Naive thymus-derived CD8-positive, alpha-beta T cell (primary cell): ENCODE results near the gene PHLDB3. TPM values are rescaled to one million over a fixed set of nuclear protein-coding genes. Genes with fewer than 3 reads are reported as not detected.

Experiments used
- ATAC-seq, 2 donors: fragments of 150-1000 bp; cut with Tn5 transposase in 1 of 2; sonication (Bioruptor Pico), chemical (Tn5 transposase) in 1 of 2; 1 replicate in 1 of 2; 2 replicates in 1 of 2; pipeline ENCODE4 v1.10.0; 2021; ENCODE audit warnings: mild to moderate bottlenecking in 2 of 2, moderate library complexity in 2 of 2
- POLR2A ChIA-PET: fragments of 350-600 bp; sonication (Branson Sonifier 250); formaldehyde crosslinking; loops from one replicate; lab custom pipeline; 2021; ENCODE audit warnings: antibody characterized with exemption; lab: Charles Lee
- DNase-seq, 10 donors: peaks; one replicate each; pipeline versions ENCODE4 v3.0.0 to v3.0.0-alpha.2; 2020 to 2022
- H3K27ac Mint-ChIP-seq, 10 donors: one replicate each; pipeline ENCODE4 v1.8.0; 2020 to 2022; ENCODE audit warnings: mild to moderate bottlenecking in 10 of 10, mixed read lengths in 10 of 10, moderate library complexity in 4 of 10, inconsistent platforms in 1 of 10
- H3K27me3 Mint-ChIP-seq, 5 donors: one replicate each; pipeline ENCODE4 v1.8.0; 2021 to 2022; ENCODE audit warnings: mixed read lengths in 5 of 5
- H3K36me3 Mint-ChIP-seq, 3 donors: one replicate each; pipeline ENCODE4 v1.8.0; 2020 to 2022; ENCODE audit warnings: mixed read lengths in 3 of 3, mild to moderate bottlenecking in 2 of 3, inconsistent platforms in 1 of 3
- H3K4me1 Mint-ChIP-seq, 4 donors: one replicate each; pipeline ENCODE4 v1.8.0; 2021 to 2022; ENCODE audit warnings: mixed read lengths in 4 of 4
- H3K4me3 Mint-ChIP-seq, 10 donors: one replicate each; pipeline ENCODE4 v1.8.0; 2020 to 2022; ENCODE audit warnings: mild to moderate bottlenecking in 10 of 10, mixed read lengths in 10 of 10, moderate library complexity in 6 of 10, inconsistent platforms in 1 of 10
- H3K9me3 Mint-ChIP-seq, 9 donors: one replicate each; pipeline ENCODE4 v1.8.0; 2020 to 2022; ENCODE audit warnings: mixed read lengths in 9 of 9, mild to moderate bottlenecking in 3 of 9, inconsistent platforms in 1 of 9, moderate library complexity in 1 of 9
- polyA plus RNA-seq, 3 donors: library from polyadenylated mRNA; unstranded; fragments of 300-500 nt; fragmentation: Illumina TruSeq; gene quantifications; one replicate each; pipeline ENCODE4 v1.2.3, GENCODE V29; 2021
- total RNA-seq, 8 experiments: library from RNA in 2 of 8; stranded (reverse) in 2 of 8; gene quantifications; one replicate each; pipeline ENCODE4 v1.2.3 and lab custom pipeline; 2021 to 2026

The PHLDB3 gene
- total and polyA plus RNA-seq, 5 experiments from 2014 or later = 3.5 to 48.6 (median 7.2) TPM

DNA sequence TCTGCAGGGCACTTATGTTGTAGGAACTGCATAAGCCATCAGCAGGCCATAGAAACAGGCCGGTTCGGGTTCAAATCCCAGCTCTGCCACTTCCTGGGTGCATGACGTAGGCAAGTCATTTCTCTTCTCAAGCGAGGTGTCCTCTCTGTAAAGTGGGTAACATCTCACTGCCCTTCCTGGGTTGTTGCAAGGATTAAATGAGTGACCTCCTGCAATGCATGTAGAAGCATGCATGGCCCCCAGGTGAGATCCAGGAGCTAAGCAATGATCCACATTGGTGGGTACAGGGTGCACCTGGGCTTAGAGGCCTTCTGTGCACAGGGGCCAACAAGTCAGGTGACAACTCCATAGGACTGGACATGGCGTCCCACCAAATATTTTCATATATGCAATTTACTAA lies 13.8 kb downstream of the PHLDB3 start:
- Mint-ChIP-seq H3K4me3 (no peak overlapping the region), H3K9me3 (no peaks in the 10 kb centered on the region), H3K27me3 (no peaks in the 10 kb centered on the region), H3K36me3 (peaks cover 0 to 26% (median 5%) of the 10 kb centered on the region in 3 donors), H3K4me1 (peaks cover 6 to 18% (median 8%) of the 10 kb centered on the region in 4 donors), H3K27ac (peak overlapping the region in 5 of 10 donors; percentile 2 to 58 (median 28))
- no peak for ATAC-seq
- DNase-seq = no peak
- POLR2A ChIA-PET = interaction anchor here (0.6 kb wide), 1 partner anchor 40 kb away, joined by 7 read pairs; no protein-coding TSS in a partner anchor

DNA sequence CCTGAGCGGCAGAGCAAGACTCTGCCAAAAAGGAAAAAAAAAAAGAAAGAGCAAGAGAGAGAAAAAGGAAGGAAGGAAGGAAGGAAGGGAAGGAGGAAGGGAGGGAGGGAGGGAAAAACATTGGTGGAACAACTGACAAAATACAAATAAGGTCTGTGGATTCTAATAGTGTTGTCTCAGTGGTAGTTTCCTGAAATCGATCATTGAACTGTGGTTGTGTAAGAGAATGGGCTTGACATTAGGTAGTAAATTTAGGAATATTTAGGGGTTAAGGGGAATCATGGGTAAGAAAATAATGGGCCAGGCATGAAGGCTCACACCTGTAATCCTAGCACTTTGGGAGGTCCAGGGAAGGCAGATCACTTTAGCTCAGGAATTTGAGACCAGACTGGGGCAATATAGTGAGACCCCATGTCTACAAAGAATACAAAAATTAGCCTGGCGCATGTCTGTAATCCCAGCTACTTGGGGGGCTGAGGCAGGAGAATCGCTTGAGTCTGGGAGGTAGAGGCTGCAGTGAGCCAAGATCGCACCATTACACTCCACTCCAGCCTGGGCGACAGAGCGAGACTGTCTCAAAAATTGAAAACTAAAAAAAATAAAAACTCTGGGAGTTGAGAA lies 14.5 kb downstream of the PHLDB3 start:
- DNase-seq = no peak
- peaks cover 6 to 18% (median 8%) of the 10 kb centered on the region in 4 donors for H3K4me1 Mint-ChIP-seq
- H3K4me3 Mint-ChIP-seq = no peak overlapping the region
- H3K27me3 Mint-ChIP-seq = no peaks in the 10 kb centered on the region
- H3K27ac Mint-ChIP-seq = peak overlapping the region in 8 of 10 donors; percentile 1 to 67 (median 24)
- H3K9me3 Mint-ChIP-seq = no peaks in the 10 kb centered on the region
- POLR2A ChIA-PET = interaction anchor here (0.7 kb wide), 1 partner anchor 30 kb away, joined by 4 read pairs; no protein-coding TSS in a partner anchor
- peaks cover 0 to 20% (median 3%) of the 10 kb centered on the region in 3 donors for H3K36me3 Mint-ChIP-seq
- no peak for ATAC-seq

DNA sequence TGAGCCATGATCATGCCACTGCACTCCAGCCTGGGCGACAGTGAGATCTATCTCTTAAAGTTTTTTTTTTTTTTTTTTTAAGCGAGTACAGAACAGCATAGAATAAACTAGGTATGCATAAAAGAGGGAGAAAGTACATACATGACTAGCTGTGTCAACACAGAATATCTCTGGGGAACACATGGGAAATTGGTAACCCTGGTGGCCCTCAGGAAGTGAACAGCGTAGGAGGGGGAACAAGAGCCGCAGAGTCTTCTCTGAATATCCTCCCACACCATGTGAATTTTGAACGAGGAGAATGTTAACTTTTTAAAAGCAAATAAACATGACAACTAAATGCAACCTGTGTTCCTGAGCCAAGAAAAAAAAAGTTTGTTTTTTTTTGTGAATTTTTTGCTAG lies 15.2 kb downstream of the PHLDB3 start:
- Mint-ChIP-seq H3K36me3 (peaks cover 0 to 18% (median 3%) of the 10 kb centered on the region in 3 donors), H3K4me1 (peaks cover 3 to 18% (median 8%) of the 10 kb centered on the region in 4 donors), H3K27ac (peak overlapping the region in 6 of 10 donors; percentile 20 to 90 (median 79)), H3K9me3 (no peaks in the 10 kb centered on the region), H3K27me3 (no peaks in the 10 kb centered on the region), H3K4me3 (peak overlapping the region in 1 of 10 donors; percentile 22)
- ATAC-seq (peak; percentile 25 to 38), DNase-seq (no peak)
- POLR2A ChIA-PET = interaction anchor here (0.7 kb wide), 1 partner anchor 30 kb away, joined by 4 read pairs; no protein-coding TSS in a partner anchor

DNA sequence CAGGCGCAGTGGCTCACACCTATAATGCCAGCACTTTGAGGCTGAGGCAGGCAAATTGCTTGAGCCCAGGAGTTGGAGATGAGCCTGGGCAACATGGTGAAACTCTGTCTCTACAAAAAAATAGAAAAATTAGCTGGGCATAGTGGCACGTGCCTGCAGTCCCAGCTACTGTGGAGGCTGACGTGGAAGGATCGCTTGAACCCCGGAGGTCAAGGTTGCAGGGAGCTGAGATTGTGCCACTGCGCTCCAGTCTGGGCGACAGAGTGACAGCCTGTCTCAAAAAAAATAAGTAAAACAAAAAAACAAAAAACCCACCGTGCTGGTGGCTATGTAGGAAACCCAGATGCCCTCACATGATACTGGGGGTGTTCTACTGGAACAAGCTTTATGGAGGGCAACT lies 16.4 kb downstream of the PHLDB3 start:
- POLR2A ChIA-PET = no interaction called here
- Mint-ChIP-seq H3K27ac (peak overlapping the region in 1 of 10 donors; percentile 65), H3K4me3 (no peak overlapping the region), H3K36me3 (peaks cover 0 to 15% (median 3%) of the 10 kb centered on the region in 3 donors), H3K27me3 (no peaks in the 10 kb centered on the region), H3K9me3 (no peaks in the 10 kb centered on the region), H3K4me1 (peaks cover 3 to 18% (median 8%) of the 10 kb centered on the region in 4 donors)
- ATAC-seq = no peak
- no peak for DNase-seq

DNA sequence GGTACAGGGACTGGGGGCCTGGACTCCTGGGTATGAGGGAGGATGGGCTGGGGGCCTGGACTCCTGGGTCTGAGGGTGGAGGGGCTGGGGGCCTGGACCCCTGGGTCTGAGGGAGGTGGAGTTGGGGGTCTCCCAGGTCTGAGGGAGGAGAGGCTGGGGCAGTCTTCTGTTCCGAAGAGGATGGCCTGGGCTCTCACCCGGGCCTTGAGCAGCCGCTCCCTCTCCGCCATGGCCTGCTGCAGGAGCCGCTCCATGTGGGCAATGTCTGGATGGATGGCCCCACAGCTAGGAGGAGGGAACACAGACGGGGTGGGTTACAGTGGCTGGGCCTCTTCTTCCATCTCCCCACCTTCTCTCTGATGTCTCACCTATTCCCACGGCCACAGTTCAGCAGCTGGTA lies 18.1 kb downstream of the PHLDB3 start:
- Mint-ChIP-seq H3K36me3 (peaks cover 0 to 20% (median 3%) of the 10 kb centered on the region in 3 donors), H3K9me3 (no peaks in the 10 kb centered on the region), H3K4me1 (peaks cover 3 to 18% (median 8%) of the 10 kb centered on the region in 4 donors), H3K27ac (no peak overlapping the region), H3K27me3 (no peaks in the 10 kb centered on the region), H3K4me3 (no peak overlapping the region)
- DNase-seq = no peak
- no peak for ATAC-seq
- POLR2A ChIA-PET = no interaction called here

DNA sequence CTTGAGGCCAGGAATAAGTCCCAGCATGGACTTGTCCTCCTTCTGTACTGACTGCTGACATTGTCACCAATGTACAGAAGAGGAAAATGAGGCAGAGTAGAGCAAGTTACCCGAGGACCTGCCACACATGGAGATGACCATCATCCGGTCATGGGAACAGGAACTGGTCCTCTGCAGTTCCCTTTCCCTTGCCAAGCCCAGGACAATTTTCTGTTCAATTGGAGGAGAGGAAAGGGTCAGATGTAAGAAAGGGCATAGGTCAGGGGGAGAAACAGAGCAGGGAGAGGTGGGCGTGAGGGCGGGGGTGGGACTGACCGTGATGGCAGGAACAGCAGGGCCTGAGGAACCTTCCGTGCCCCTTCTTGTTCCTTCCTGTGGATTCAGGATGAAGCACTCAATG lies 18.6 kb downstream of the PHLDB3 start:
- H3K9me3 Mint-ChIP-seq = no peaks in the 10 kb centered on the region
- no peaks in the 10 kb centered on the region for H3K27me3 Mint-ChIP-seq
- H3K4me3 Mint-ChIP-seq = no peak overlapping the region
- H3K27ac Mint-ChIP-seq = peak overlapping the region in 4 of 10 donors; percentile 15 to 72 (median 29)
- peaks cover 0 to 23% (median 4%) of the 10 kb centered on the region in 3 donors for H3K36me3 Mint-ChIP-seq
- POLR2A ChIA-PET = no interaction called here
- ATAC-seq = no peak
- peaks cover 3 to 18% (median 8%) of the 10 kb centered on the region in 4 donors for H3K4me1 Mint-ChIP-seq
- no peak for DNase-seq

DNA sequence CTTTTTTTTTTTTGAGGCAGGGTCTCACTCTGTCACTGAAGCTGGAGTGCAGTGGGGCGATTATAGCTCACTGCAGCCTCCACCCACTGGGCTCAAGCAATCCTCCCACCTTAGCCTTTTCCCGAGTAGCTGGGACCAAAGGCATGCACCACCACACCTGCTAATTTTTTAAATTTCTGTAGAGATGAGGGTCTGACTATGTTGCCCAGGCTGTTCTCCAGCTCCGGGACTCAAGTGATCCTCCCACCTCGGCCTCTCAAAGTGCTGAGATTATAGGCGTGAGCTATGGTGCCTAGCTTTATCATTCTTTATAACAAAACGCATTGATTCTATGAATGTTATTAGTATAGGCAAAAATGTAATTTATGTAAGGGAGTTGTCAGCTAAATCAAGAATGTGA lies 21.3 kb downstream of the PHLDB3 start:
- H3K4me1 Mint-ChIP-seq = peaks cover 0 to 8% (median under 1%) of the 10 kb centered on the region in 4 donors
- ATAC-seq = no peak
- no peak overlapping the region for H3K4me3 Mint-ChIP-seq
- no peaks in the 10 kb centered on the region for H3K27me3 Mint-ChIP-seq
- POLR2A ChIA-PET = interaction anchor here (0.6 kb wide), 1 partner anchor 50 kb away, joined by 3 read pairs; the partner anchor contains the start of gene ZNF575
- H3K36me3 Mint-ChIP-seq = peaks cover 0 to 29% (median 11%) of the 10 kb centered on the region in 3 donors
- H3K27ac Mint-ChIP-seq = no peak overlapping the region
- no peak for DNase-seq
- no peaks in the 10 kb centered on the region for H3K9me3 Mint-ChIP-seq

DNA sequence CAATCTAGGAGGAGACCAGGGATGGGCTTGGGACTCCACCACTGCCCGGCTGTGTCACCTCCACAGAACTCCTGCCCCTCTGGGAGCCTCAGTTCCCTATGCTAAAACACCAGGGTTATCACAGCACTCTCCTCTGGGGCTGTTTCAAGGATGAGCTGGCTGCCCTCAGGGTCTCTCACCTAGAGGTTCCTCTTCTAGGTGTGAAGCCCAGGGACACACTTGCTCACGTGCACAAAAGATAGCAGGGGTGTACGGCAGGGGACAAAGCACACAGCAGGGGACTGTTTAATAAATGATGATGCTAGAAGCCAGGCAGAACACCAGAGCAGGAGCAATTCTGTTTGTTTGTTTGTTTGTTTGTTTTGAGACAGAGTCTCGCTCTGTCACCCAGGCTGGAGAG lies 22.4 kb downstream of the PHLDB3 start:
- no peaks in the 10 kb centered on the region for H3K27me3 Mint-ChIP-seq
- no peak for DNase-seq
- H3K27ac Mint-ChIP-seq = peak overlapping the region in 1 of 10 donors; percentile 16
- POLR2A ChIA-PET = interaction anchor here (0.8 kb wide), 1 partner anchor 20 kb away, joined by 4 read pairs; no protein-coding TSS in a partner anchor
- H3K9me3 Mint-ChIP-seq = no peaks in the 10 kb centered on the region
- ATAC-seq = no peak
- H3K4me3 Mint-ChIP-seq = no peak overlapping the region
- H3K4me1 Mint-ChIP-seq = peaks cover 0 to 2% (median under 1%) of the 10 kb centered on the region in 4 donors
- H3K36me3 Mint-ChIP-seq = peaks cover 0 to 35% (median 17%) of the 10 kb centered on the region in 3 donors

DNA sequence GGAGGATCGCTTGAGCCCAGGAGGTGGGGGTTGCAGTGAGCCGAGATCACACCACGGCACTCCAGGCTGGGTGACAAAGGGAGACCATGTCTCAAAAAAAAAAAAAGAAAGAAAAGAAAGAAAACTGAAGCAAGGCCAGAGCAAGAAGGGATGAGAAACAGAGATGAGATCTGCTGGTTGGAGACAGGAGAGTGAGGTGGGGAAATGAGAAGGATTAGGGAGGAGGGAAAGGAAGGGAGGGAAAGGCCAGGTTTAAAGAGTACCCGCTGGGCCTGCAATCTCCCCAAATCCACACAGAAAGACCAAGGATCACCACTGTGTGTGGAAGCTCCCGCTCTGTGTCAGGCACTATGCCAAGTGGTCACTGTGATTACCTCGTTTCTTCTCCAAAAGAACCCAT lies 22.8 kb downstream of the PHLDB3 start:
- no peak for ATAC-seq
- H3K27ac Mint-ChIP-seq = peak overlapping the region in 3 of 10 donors; percentile 16 to 56 (median 31)

DNA sequence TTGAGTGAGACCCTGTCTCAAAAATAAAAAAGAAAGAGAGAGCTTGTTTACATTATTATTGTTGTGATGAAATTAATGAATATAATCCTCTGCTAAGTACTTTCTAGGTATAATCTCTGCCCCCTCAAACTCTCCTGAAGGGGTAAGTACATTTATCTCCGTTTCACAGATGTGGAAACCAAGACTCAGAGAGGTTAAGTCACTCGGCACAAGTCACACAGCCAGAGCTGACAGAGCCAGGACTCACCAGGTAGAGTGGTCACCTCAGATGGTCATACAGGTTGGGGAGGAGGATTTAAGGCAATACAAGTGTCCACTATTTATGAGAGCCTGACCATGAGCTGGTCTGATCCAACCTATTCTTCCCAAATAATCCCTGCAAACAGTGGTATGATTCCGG lies 24.0 kb downstream of the PHLDB3 start:
- POLR2A ChIA-PET = interaction anchor here (0.6 to 1.5 kb wide), 6 partner anchors 14 to 52 kb away, joined by 3 to 12 read pairs (median 3); partner anchors contain the start of genes LYPD3 and ZNF575
- Mint-ChIP-seq H3K9me3 (no peaks in the 10 kb centered on the region), H3K27me3 (no peaks in the 10 kb centered on the region), H3K4me3 (no peak overlapping the region), H3K36me3 (peaks cover 0 to 35% (median 14%) of the 10 kb centered on the region in 3 donors), H3K4me1 (peaks cover 2 to 8% (median 5%) of the 10 kb centered on the region in 4 donors), H3K27ac (peak overlapping the region in 4 of 10 donors; percentile 43 to 80 (median 64))
- DNase-seq (no peak), ATAC-seq (no peak)

More for the DNA sequence above, 22.8 kb downstream of the PHLDB3 start:
- Mint-ChIP-seq H3K4me3 (no peak overlapping the region), H3K9me3 (no peaks in the 10 kb centered on the region), H3K36me3 (peaks cover 0 to 35% (median 17%) of the 10 kb centered on the region in 3 donors), H3K27me3 (no peaks in the 10 kb centered on the region), H3K4me1 (peaks cover 0 to 2% (median under 1%) of the 10 kb centered on the region in 4 donors)
- DNase-seq = no peak
- POLR2A ChIA-PET = no interaction called here

DNA sequence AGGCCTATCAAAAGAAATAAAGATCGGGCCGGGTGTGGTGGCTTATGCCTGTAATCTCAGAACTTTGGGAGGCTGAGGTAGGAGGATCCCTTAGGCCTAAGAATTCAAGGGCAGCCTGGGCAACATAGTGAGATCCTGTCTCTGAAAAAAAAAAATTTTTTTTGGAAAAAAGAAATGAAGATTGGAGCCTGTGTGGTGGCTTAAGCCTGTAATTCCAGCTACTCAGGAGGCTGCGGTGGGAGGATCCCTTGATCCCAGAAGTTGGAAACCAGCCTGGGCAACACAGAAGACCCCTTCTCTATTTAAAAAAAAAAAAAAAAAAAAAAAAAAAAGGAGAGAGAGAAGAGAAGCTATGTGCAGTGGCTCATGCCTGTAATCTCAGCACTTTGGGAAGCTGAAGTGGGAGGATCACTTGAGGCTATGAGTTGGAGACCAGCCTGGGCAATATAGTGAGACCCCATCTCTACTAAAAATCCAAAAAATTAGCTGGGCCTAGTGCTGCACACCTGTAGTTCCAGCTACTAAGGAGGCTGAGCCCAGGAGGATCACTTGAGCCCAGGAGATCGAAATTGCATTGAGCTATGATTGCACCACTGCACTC lies 24.5 kb downstream of the PHLDB3 start:
- H3K4me3 Mint-ChIP-seq = no peak overlapping the region
- no peak for ATAC-seq
- POLR2A ChIA-PET = interaction anchor here (0.6 to 1.5 kb wide), 6 partner anchors 15 to 53 kb away, joined by 3 to 12 read pairs (median 3); partner anchors contain the start of genes LYPD3 and ZNF575
- no peak for DNase-seq
- peaks cover 0 to 38% (median 16%) of the 10 kb centered on the region in 3 donors for H3K36me3 Mint-ChIP-seq
- peak overlapping the region in 4 of 10 donors; percentile 32 to 80 (median 54) for H3K27ac Mint-ChIP-seq
- no peaks in the 10 kb centered on the region for H3K27me3 Mint-ChIP-seq
- H3K4me1 Mint-ChIP-seq = peaks cover 7 to 13% (median 9%) of the 10 kb centered on the region in 4 donors
- H3K9me3 Mint-ChIP-seq = no peaks in the 10 kb centered on the region

DNA sequence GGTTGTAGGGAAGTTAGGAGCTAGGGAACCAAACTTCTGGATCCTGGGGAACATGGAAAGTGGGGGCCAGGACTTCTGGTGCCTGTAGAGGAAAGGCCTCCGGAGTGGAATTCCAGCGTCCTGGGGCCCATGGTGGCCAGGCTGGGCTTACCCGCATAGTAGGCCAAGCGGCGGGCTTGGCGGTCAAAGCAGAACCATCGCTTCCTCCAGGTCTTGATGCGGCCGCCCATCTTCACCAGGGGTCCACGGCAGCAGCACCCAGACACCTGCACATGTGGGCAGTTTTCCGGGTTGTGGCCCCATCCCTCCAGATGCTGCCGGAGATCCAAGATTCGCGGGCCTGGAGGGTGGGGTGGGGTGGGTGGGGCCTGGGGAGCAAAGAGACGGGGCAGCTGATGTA lies 25.3 kb downstream of the PHLDB3 start:
- no peaks in the 10 kb centered on the region for H3K9me3 Mint-ChIP-seq
- H3K4me3 Mint-ChIP-seq = no peak overlapping the region
- peaks cover 0 to 34% (median 16%) of the 10 kb centered on the region in 3 donors for H3K36me3 Mint-ChIP-seq
- ATAC-seq (no peak), DNase-seq (no peak)
- POLR2A ChIA-PET = no interaction called here
- no peaks in the 10 kb centered on the region for H3K27me3 Mint-ChIP-seq
- peaks cover 7 to 19% (median 14%) of the 10 kb centered on the region in 4 donors for H3K4me1 Mint-ChIP-seq
- H3K27ac Mint-ChIP-seq = peak overlapping the region in 5 of 10 donors; percentile 34 to 79 (median 52)
